ENCODE data around the gene ATAT1. TPM values are rescaled to one million over a fixed set of nuclear protein-coding genes. Genes with fewer than 3 reads are reported as not detected.

Gene ATAT1
- total and polyA plus RNA-seq, 9 of the 15 experiments (the other 6 are each of a cell fraction or from before 2014, with no cell fraction given), result 0.65 to 5.8 (median 1.6) TPM

DNA sequence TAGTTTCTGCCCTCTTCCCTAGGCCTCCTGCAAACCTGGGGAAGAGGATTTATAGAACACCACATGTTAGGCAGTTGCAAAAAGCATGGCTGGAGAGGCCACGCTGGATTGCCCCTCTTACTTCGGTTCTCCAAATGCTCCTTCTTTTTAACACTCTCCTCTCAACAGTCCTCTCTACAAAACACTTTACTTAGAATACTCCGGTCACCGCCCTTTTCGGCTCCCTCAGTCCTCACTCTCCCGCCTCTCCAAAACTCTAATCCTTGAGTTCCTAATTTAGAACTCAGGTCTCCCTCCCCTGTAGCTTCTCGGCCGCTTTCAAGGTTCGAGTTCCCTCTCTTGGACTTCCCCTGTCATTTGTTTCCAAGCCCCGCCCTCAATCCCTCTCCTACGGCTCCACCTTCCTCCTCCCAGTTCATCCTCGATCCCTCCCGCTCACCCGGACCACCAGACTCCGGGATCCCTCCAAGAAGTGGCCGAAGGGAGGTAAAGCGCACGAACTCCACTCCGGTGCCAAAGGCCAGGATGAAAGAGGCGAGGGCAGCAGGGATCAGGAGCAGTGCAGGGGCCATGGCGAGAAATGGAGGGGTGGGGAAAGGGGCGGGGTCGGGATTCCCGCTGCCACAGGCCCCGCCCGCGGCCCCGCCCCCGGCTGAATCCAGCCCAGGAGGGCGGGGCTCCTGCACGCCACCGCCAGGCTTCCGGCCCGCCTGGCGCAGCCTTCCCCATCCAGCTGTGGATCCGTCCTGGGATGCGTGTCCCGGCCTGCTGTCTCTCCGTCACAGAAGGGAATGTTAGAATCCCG lies 63.9 kb downstream of the ATAT1 start, which contains the start of gene NRM:
TSS of gene NRM (minus strand) at position 582 of the 805 bp plus-strand sequence. CDS start at position 572, 10 bp downstream.
- CTCF ChIA-PET (ENCODE audit: low intra/inter-chr PET ratio), result no interaction called here
- BruUV-seq (replicated peaks), result TSS peak; percentile 78
- H4K20me1 ChIP-seq (replicated peaks; ENCODE audit: control insufficient read depth, insufficient read depth, low read length), result no peaks in the 10 kb centered on the region
- peaks cover 33 to 54% of the 10 kb centered on the region in 2 experiments for H3K4me1 ChIP-seq (replicated peaks in 1 of 2; ENCODE audit: control insufficient read depth in 2 of 2, insufficient read depth in 2 of 2, low read length in 2 of 2)
- H3K4me2 ChIP-seq (ENCODE audit: insufficient read depth, low read length), result peak within 1 kb of the TSS; percentile 95
- H3K4me3 ChIP-seq, result peak within 1 kb of the TSS; percentile 71
- H2AFZ ChIP-seq (ENCODE audit: low read depth, low read length), result peak within 1 kb of the TSS; percentile 99
- FAIRE-seq (peak; percentile 86), DNase-seq (ENCODE audit: extremely low read depth in 1 of 4, low spot score in 3 of 4) (peak; percentile 93 to 95 (median 94)), ATAC-seq (peak; percentile 68)
- peak within 1 kb of the TSS; percentile 66 for H3K27ac ChIP-seq (ENCODE audit: extremely low read depth, low read depth, low read length)
- WGBS (ENCODE audit: insufficient coverage, low coverage, missing lambda C conversion rate), result under 1% methylated on average over 29 of the region's 40 CpGs
- in situ Hi-C loops (cut with MboI), result no loop called here
- intact Hi-C loops (cut with micrococcal nuclease), result no loop called here
- H3K9me1 ChIP-seq (ENCODE audit: control insufficient read depth, insufficient read depth, low read length), result no peaks in the 10 kb centered on the region
- peaks cover 44% of the 10 kb centered on the region for H3K79me2 ChIP-seq (ENCODE audit: control insufficient read depth, insufficient read depth, low read length)
- peak within 1 kb of the TSS; percentile 74 to 92 for H3K9ac ChIP-seq (ENCODE audit: insufficient read depth in 1 of 2, low read depth in 2 of 2, low read length in 2 of 2)
- no peaks in the 10 kb centered on the region for H3K9me3 ChIP-seq (replicated peaks; ENCODE audit: control insufficient read depth, insufficient read depth, low read depth, low read length)
- no peaks in the 10 kb centered on the region for H3K27me3 ChIP-seq (ENCODE audit: control insufficient read depth in 2 of 2, insufficient read depth in 2 of 2, low read length in 2 of 2)
- H3K36me3 ChIP-seq (ENCODE audit: control insufficient read depth, insufficient read depth, low read length), result peaks cover 8% of the 10 kb centered on the region; the same call in 2 of the 3 replicates
- POLR2A ChIA-PET, result interaction anchor here (0.6 to 23.5 kb wide), 8 partner anchors 9 to 151 kb away, joined by 3 to 524 read pairs (median 3); partner anchors contain the start of genes MDC1, MRPS18B and TUBB
- TF ChIP-seq ZNF764 (CRISPR knock-in tag; IDR thresholded peaks at IDR 0.05; ENCODE audit: low read depth), result no peak
- no peak for TF ChIP-seq ZNF77 (CRISPR knock-in tag; IDR thresholded peaks at IDR 0.05)
- TF ChIP-seq GTF2E2 (tag; IDR thresholded peaks at IDR 0.05), result no peak
- no peak for TF ChIP-seq IFI16 (CRISPR knock-in tag; IDR thresholded peaks at IDR 0.05)
- no peak for TF ChIP-seq TSC22D4 (tag; IDR thresholded peaks at IDR 0.05)
- TF ChIP-seq, protein P1, sequence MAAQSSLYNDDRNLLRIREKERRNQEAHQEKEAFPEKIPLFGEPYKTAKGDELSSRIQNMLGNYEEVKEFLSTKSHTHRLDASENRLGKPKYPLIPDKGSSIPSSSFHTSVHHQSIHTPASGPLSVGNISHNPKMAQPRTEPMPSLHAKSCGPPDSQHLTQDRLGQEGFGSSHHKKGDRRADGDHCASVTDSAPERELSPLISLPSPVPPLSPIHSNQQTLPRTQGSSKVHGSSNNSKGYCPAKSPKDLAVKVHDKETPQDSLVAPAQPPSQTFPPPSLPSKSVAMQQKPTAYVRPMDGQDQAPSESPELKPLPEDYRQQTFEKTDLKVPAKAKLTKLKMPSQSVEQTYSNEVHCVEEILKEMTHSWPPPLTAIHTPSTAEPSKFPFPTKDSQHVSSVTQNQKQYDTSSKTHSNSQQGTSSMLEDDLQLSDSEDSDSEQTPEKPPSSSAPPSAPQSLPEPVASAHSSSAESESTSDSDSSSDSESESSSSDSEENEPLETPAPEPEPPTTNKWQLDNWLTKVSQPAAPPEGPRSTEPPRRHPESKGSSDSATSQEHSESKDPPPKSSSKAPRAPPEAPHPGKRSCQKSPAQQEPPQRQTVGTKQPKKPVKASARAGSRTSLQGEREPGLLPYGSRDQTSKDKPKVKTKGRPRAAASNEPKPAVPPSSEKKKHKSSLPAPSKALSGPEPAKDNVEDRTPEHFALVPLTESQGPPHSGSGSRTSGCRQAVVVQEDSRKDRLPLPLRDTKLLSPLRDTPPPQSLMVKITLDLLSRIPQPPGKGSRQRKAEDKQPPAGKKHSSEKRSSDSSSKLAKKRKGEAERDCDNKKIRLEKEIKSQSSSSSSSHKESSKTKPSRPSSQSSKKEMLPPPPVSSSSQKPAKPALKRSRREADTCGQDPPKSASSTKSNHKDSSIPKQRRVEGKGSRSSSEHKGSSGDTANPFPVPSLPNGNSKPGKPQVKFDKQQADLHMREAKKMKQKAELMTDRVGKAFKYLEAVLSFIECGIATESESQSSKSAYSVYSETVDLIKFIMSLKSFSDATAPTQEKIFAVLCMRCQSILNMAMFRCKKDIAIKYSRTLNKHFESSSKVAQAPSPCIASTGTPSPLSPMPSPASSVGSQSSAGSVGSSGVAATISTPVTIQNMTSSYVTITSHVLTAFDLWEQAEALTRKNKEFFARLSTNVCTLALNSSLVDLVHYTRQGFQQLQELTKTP (IDR thresholded peaks at IDR 0.05; ENCODE audit: low read depth in 1 of 2, partially characterized antibody in 2 of 2), result no peak
- TF ChIP-seq, protein P2, sequence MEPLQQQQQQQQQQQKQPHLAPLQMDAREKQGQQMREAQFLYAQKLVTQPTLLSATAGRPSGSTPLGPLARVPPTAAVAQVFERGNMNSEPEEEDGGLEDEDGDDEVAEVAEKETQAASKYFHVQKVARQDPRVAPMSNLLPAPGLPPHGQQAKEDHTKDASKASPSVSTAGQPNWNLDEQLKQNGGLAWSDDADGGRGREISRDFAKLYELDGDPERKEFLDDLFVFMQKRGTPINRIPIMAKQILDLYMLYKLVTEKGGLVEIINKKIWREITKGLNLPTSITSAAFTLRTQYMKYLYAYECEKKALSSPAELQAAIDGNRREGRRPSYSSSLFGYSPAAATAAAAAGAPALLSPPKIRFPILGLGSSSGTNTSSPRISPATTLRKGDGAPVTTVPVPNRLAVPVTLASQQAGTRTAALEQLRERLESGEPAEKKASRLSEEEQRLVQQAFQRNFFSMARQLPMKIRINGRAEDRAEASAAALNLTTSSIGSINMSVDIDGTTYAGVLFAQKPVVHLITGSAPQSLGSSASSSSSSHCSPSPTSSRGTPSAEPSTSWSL (CRISPR knock-in tag; IDR thresholded peaks at IDR 0.05; ENCODE audit: borderline replicate concordance), result no peak
- TF ChIP-seq ARNT (IDR thresholded peaks at IDR 0.05), result peak in 1 of 2 experiments; percentile 55; a peak in 1 of 4 replicates
- TF ChIP-seq, protein P3, sequence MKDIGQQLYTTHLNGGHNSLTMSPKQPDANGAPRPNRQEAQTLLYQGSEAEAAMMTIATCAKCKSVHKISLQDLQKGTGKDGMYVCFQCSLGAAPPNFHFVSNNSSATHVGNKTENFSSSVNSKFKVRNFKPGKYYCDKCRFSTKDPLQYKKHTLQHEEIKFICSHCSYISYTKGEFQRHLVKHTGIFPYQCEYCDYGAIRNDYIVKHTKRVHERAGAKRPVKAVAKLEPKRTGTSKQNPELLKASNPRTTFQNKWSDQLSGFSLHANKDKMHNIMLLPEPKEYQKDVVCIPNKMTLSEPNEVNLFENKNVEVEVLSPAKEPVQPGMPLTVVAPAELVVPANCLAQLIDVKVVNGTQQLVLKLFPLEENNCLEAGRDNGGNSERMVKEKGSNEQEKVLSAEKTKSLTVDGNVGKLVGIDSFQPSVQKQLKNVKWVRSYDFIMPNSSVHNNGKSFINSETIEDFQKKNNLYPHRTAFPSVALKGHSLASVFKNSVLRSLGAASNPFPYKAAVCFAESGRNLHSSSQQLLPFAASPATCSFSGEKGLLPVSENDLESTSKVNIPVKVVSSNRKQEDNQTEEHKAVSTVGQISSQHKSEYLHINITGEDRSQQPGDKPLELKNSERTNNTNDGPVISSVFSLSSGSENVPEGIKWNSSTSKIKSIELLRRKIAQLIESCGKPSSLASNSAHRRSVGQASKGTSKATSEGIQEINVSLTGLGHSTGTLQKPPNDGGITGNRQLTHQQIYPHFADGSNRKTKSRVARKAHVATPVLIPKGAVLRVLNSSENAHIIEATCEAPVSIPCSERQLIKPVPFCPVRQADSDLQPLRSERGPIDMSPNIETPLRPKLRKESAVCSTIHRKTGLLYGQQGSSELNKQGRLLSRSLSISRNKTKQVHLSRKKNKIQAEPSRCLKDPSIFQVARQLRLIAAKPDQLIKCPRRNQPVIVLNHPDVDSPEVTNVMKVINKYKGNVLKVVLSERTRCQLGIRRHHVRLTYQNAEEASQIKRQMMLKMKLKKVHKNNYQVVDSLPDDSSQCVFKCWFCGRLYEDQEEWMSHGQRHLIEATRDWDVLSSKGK (CRISPR knock-in tag; IDR thresholded peaks at IDR 0.05), result no peak
- peak; percentile 56; the same call in 1 of the 2 replicates for TF ChIP-seq PHF8 (IDR thresholded peaks at IDR 0.05; ENCODE audit: borderline replicate concordance, low read length)
- TF ChIP-seq ZNF778 (CRISPR knock-in tag; IDR thresholded peaks at IDR 0.05), result no peak
- TF ChIP-seq ZNF217 (CRISPR knock-in tag; IDR thresholded peaks at IDR 0.05), result no peak

Data from K562 (cell line).